Upper lobe of left lung (tissue), 4 donors: ENCODE results near the gene EVA1A.

Experiments
- POLR2AphosphoS5 ChIP-seq, 2 donors: sonication (generic); formaldehyde crosslinking; IDR thresholded peaks; one replicate each; pipeline ENCODE4 v1.5.1; 2017; ENCODE audit warnings: antibody characterized with exemption in 2 of 2
- TF ChIP-seq, protein P1 (sequence below), 6 experiments: fragments of 450-650 bp in 4 of 6; fragments of 200-600 bp in 2 of 6; sonication (generic) in 2 of 6; IDR thresholded peaks; one replicate each; pipeline ENCODE4 v1.5.1; 2016 to 2019; ENCODE audit warnings: antibody characterized with exemption in 6 of 6

DNA sequence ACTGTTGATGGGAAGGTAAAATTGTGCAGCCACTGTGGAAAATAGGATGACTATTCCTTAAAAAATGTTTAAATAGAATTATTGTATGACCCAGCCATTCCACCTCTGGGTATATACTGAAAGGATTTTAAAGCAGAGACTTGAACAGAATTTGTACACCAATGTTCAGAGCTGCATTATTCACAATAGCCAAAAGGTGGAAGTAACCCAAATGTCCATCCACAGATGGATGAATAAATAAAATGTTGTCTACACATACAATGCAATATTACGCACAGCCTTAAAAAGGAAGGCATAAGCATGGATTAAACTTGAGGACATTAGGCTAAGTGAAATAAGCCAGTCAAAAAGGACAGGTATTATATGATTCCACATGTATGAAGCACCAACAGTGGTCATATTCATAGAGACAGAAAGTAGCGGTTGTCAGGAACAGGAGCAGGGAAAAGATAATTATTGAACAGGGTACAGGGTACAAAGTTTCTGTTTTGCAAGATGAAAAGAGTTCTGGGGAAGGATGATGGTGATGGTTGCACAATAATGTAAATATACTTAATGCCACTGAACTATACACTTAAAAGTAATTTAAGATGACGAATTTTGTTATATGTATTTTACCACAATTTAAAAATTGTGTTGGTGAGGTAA lies 39.4 kb downstream of the EVA1A start:
- TF ChIP-seq, protein P1, sequence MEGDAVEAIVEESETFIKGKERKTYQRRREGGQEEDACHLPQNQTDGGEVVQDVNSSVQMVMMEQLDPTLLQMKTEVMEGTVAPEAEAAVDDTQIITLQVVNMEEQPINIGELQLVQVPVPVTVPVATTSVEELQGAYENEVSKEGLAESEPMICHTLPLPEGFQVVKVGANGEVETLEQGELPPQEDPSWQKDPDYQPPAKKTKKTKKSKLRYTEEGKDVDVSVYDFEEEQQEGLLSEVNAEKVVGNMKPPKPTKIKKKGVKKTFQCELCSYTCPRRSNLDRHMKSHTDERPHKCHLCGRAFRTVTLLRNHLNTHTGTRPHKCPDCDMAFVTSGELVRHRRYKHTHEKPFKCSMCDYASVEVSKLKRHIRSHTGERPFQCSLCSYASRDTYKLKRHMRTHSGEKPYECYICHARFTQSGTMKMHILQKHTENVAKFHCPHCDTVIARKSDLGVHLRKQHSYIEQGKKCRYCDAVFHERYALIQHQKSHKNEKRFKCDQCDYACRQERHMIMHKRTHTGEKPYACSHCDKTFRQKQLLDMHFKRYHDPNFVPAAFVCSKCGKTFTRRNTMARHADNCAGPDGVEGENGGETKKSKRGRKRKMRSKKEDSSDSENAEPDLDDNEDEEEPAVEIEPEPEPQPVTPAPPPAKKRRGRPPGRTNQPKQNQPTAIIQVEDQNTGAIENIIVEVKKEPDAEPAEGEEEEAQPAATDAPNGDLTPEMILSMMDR (IDR thresholded peaks at IDR 0.05): no peak
- no peak for TF ChIP-seq POLR2AphosphoS5 (IDR thresholded peaks at IDR 0.05)
